GM12892 (cell line): ENCODE results near the gene ACSM6.

Experiments
- POLR2A ChIP-seq: IDR thresholded peaks from 2 replicates; pipeline ENCODE4 v1.6.1; 2011; ENCODE audit warnings: low read depth, low read length, control low read depth
- POLR2AphosphoS5 ChIP-seq: IDR thresholded peaks from 2 replicates; pipeline ENCODE4 v1.6.1; 2011; ENCODE audit warnings: low read depth, low read length, control low read depth
- TAF1 ChIP-seq: IDR thresholded peaks from 2 replicates; pipeline ENCODE4 v1.6.1; 2011; ENCODE audit warnings: low read depth, mild to moderate bottlenecking, control low read depth, low read length, borderline replicate concordance

- TF ChIP-seq POLR2A (no peak), TAF1 (no peak), POLR2AphosphoS5 (no peak)
These were observed 6.4 kb upstream of the ACSM6 start for GRCh38 chr10:95187617-95188016.
